IMR-90 (cell line): Measurements from ENCODE around the gene C16orf74. TPM values are rescaled to one million over a fixed set of nuclear protein-coding genes. Genes with fewer than 3 reads are reported as not detected.

Experiments
- ATAC-seq: fragments of 200-7000 bp; cut with Tn5 transposase; 2 replicates; pipeline ENCODE4 v1.9.1; 2020; ENCODE audit warnings: low read depth, mild to moderate bottlenecking, moderate library complexity
- BruUV-seq: library from RNA; stranded (reverse); fragments of 400-500 nt; replicated peaks from 2 replicates; lab custom pipeline; 2021; lab: Mats Ljungman, UMichigan
- CTCF ChIA-PET: fragments of 300-600 bp; formaldehyde crosslinking; extraction: SDS; loops from one replicate; lab custom pipeline; 2021; ENCODE audit warnings: antibody characterized with exemption; lab: Yijun Ruan, JAX
- POLR2A ChIA-PET: fragments of 300-600 bp; sonication (Branson Sonifier 250); formaldehyde crosslinking; loops from one replicate; lab custom pipeline; 2022; ENCODE audit warnings: antibody characterized with exemption; ENCODE audit not compliant: unreplicated experiment; lab: Charles Lee
- DNase-seq: peaks from one replicate; pipeline ENCODE4 v3.0.0; 2013
- H2AFZ ChIP-seq: replicated peaks from 2 replicates; pipeline ENCODE3; 2013; ENCODE audit warnings: low read length, mild to moderate bottlenecking; ENCODE audit not compliant: poor library complexity
- H2AK5ac ChIP-seq: 2 replicates; pipeline ENCODE4 v1.6.1; 2013; ENCODE audit warnings: low read depth, low read length, inconsistent platforms
- H2AK9ac ChIP-seq: replicated peaks from 2 replicates; pipeline ENCODE3; 2013; ENCODE audit warnings: mild to moderate bottlenecking, low read depth, low read length, moderate library complexity; ENCODE audit not compliant: poor library complexity
- H2BK120ac ChIP-seq: 2 replicates; pipeline ENCODE4 v1.6.1; 2013; ENCODE audit warnings: low read depth, low read length, inconsistent platforms
- H2BK15ac ChIP-seq: 3 replicates; pipeline ENCODE4 v1.6.1; 2013; ENCODE audit warnings: low read depth, low read length, inconsistent platforms
- H2BK20ac ChIP-seq: 2 replicates; pipeline ENCODE4 v1.6.1; 2013; ENCODE audit warnings: low read depth, mild to moderate bottlenecking, inconsistent platforms, low read length, moderate library complexity
- H2BK5ac ChIP-seq: 2 replicates; pipeline ENCODE4 v1.6.1; 2013; ENCODE audit warnings: mild to moderate bottlenecking, low read depth, low read length, inconsistent platforms; ENCODE audit not compliant: poor library complexity, severe bottlenecking
- H3K14ac ChIP-seq: replicated peaks from 2 replicates; pipeline ENCODE4 v1.6.1; 2013; ENCODE audit warnings: low read depth, low read length, inconsistent platforms
- H3K18ac ChIP-seq: 2 replicates; pipeline ENCODE4 v1.6.1; 2013; ENCODE audit warnings: low read depth, low read length, control low read depth
- H3K23ac ChIP-seq: 2 replicates; pipeline ENCODE4 v1.6.1; 2013; ENCODE audit warnings: low read depth, low read length, inconsistent platforms
- H3K27ac ChIP-seq: 2 replicates; pipeline ENCODE4 v1.5.1; 2013; ENCODE audit warnings: mild to moderate bottlenecking, control low read depth, low read length; ENCODE audit not compliant: insufficient read depth
- H3K27me3 ChIP-seq: 2 replicates; pipeline ENCODE4 v1.6.1; 2013; ENCODE audit warnings: low read length; ENCODE audit not compliant: control insufficient read depth, insufficient read depth
- H3K36me3 ChIP-seq: 2 replicates; pipeline ENCODE4 v1.6.1; 2013; ENCODE audit warnings: low read length, mixed read lengths; ENCODE audit not compliant: control insufficient read depth, insufficient read depth
- H3K4ac ChIP-seq: 2 replicates; pipeline ENCODE4 v1.6.1; 2013; ENCODE audit warnings: low read depth, low read length, inconsistent platforms
- H3K4me1 ChIP-seq: 2 replicates; pipeline ENCODE4 v1.6.1; 2013; ENCODE audit warnings: low read length, mixed read lengths; ENCODE audit not compliant: control insufficient read depth, insufficient read depth
- H3K4me2 ChIP-seq: 2 replicates; pipeline ENCODE4 v1.6.1; 2013; ENCODE audit warnings: low read depth, mild to moderate bottlenecking, control low read depth, low read length, moderate library complexity
- H3K4me3 ChIP-seq: 2 replicates; pipeline ENCODE4 v1.5.1; 2013; ENCODE audit warnings: low read depth, mild to moderate bottlenecking, control low read depth, low read length, moderate library complexity; ENCODE audit not compliant: insufficient read depth
- H3K56ac ChIP-seq: 2 replicates; pipeline ENCODE4 v1.6.1; 2013; ENCODE audit warnings: low read length, inconsistent platforms; ENCODE audit not compliant: insufficient read depth; ENCODE audit errors: extremely low read depth
- H3K79me1 ChIP-seq, 2 experiments: 2 replicates each; pipeline ENCODE4 v1.6.1; 2013; ENCODE audit warnings: low read length in 2 of 2, inconsistent platforms in 1 of 2, low read depth in 1 of 2
- H3K9ac ChIP-seq: 2 replicates; pipeline ENCODE4 v1.6.1; 2013; ENCODE audit warnings: low read depth, low read length, control low read depth
- H3K9me1 ChIP-seq: 2 replicates; pipeline ENCODE4 v1.6.1; 2013; ENCODE audit warnings: low read length, inconsistent platforms; ENCODE audit not compliant: insufficient read depth
- H3K9me3 ChIP-seq: 2 replicates; pipeline ENCODE4 v1.6.1; 2013; ENCODE audit warnings: low read length; ENCODE audit not compliant: control insufficient read depth, insufficient read depth
- H4K20me1 ChIP-seq: 2 replicates; pipeline ENCODE4 v1.6.1; 2013; ENCODE audit warnings: low read length, inconsistent platforms; ENCODE audit not compliant: insufficient read depth
- H4K5ac ChIP-seq: 2 replicates; pipeline ENCODE4 v1.6.1; 2013; ENCODE audit warnings: mild to moderate bottlenecking, low read depth, low read length, control low read depth
- H4K8ac ChIP-seq, 2 experiments: 2 replicates each; pipeline ENCODE4 v1.6.1; 2013; ENCODE audit warnings: low read depth in 2 of 2, low read length in 2 of 2, control low read depth in 1 of 2, inconsistent platforms in 1 of 2
- H4K91ac ChIP-seq: 2 replicates; pipeline ENCODE4 v1.6.1; 2013; ENCODE audit warnings: low read depth, low read length, inconsistent platforms; ENCODE audit not compliant: insufficient read depth
- BHLHE40 ChIP-seq: fragments of 150-350 bp; IDR thresholded peaks from 2 replicates; pipeline ENCODE4 v1.6.1; 2016; ENCODE audit warnings: mild to moderate bottlenecking, low read depth, low read length
- CEBPB ChIP-seq: IDR thresholded peaks from 2 replicates; pipeline ENCODE4 v1.6.1; 2012; ENCODE audit warnings: low read depth, low read length, improper control_type of control experiment
- CHD1 ChIP-seq: IDR thresholded peaks from 2 replicates; pipeline ENCODE4 v1.6.1; 2012; ENCODE audit warnings: low read depth, low read length, improper control_type of control experiment
- CTCF ChIP-seq: conservative IDR thresholded peaks from 2 replicates; pipeline ENCODE4 v1.5.1; 2012; ENCODE audit warnings: mild to moderate bottlenecking, low read depth, low read length, improper control_type of control experiment
- FOS ChIP-seq: fragments of 150-350 bp; IDR thresholded peaks from 2 replicates; pipeline ENCODE4 v1.6.1; 2016; ENCODE audit warnings: low read depth, low read length
- MAFK ChIP-seq: IDR thresholded peaks from 2 replicates; pipeline ENCODE4 v1.6.1; 2012; ENCODE audit warnings: low read depth, low read length, improper control_type of control experiment
- MAZ ChIP-seq: IDR thresholded peaks from 2 replicates; pipeline ENCODE4 v1.6.1; 2012; ENCODE audit warnings: low read depth, mild to moderate bottlenecking, low read length, improper control_type of control experiment, moderate library complexity, borderline replicate concordance
- MXI1 ChIP-seq: IDR thresholded peaks from 2 replicates; pipeline ENCODE4 v1.6.1; 2012; ENCODE audit warnings: low read depth, mild to moderate bottlenecking, low read length, moderate library complexity, borderline replicate concordance
- NFE2L2 ChIP-seq: fragments of 150-350 bp; IDR thresholded peaks from 2 replicates; pipeline ENCODE4 v1.6.1; 2016; ENCODE audit warnings: low read depth, mild to moderate bottlenecking, low read length
- POLR2A ChIP-seq: IDR thresholded peaks from 2 replicates; pipeline ENCODE4 v1.6.1; 2012; ENCODE audit warnings: mild to moderate bottlenecking, low read depth, low read length
- RAD21 ChIP-seq: IDR thresholded peaks from 2 replicates; pipeline ENCODE4 v1.6.1; 2012; ENCODE audit warnings: low read length, improper control_type of control experiment
- RCOR1 ChIP-seq: IDR thresholded peaks from 2 replicates; pipeline ENCODE4 v1.6.1; 2012; ENCODE audit warnings: mild to moderate bottlenecking, low read length, improper control_type of control experiment; ENCODE audit not compliant: insufficient replicate concordance
- SMC3 ChIP-seq: fragments of 150-350 bp; IDR thresholded peaks from 2 replicates; pipeline ENCODE4 v1.6.1; 2016; ENCODE audit warnings: low read depth, mild to moderate bottlenecking, antibody characterized with exemption, low read length, moderate library complexity
- WGBS, 2 experiments: methylation state at CpG; one replicate each; pipeline versions ENCODE4 v1.1.5 to v1.1.7; 2013; ENCODE audit warnings: missing lambda C conversion rate in 2 of 2; ENCODE audit not compliant: insufficient read length in 1 of 2; ENCODE audit errors: extremely low coverage in 2 of 2; 5-methylcytosine and 5-hydroxymethylcytosine counted together
- dilution Hi-C: fragments of 300-500 bp; cut with HindIII; formaldehyde crosslinking; loops from one replicate; pipeline ENCODE4 v1.14.3; 2018; ENCODE audit warnings: low sequenced_read_pairs; ENCODE audit not compliant: unreplicated experiment
- in situ Hi-C: fragments of 300-500 bp; cut with MboI; formaldehyde crosslinking; loops from 3 replicates; pipeline ENCODE4 v1.14.3; 2019; ENCODE audit warnings: low sequenced_read_pairs, inconsistent platforms, mixed read lengths
- intact Hi-C: fragments of 100-400 bp; cut with micrococcal nuclease; formaldehyde crosslinking; loops from 2 replicates; pipeline ENCODE4 v1.10.0; 2022
- polyA plus RNA-seq, 3 experiments: library from polyadenylated mRNA; depleted of rRNA; stranded (reverse); fragments of >200 nt; gene quantifications; 2 replicates each; pipeline ENCODE4 v1.2.3, GENCODE V29; 2012; ENCODE audit warnings: low replicate concordance in 1 of 3
- total RNA-seq: library from RNA; depleted of rRNA; stranded (reverse); fragments of >200 nt; gene quantifications from 2 replicates; pipeline ENCODE4 v1.2.3, GENCODE V29; 2012
- TF ChIP-seq, protein P1 (sequence below): fragments of 150-350 bp; IDR thresholded peaks from 2 replicates; pipeline ENCODE4 v1.6.1; 2017; ENCODE audit warnings: mild to moderate bottlenecking, antibody characterized with exemption, low read length, low read depth

C16orf74 gene
- total and polyA plus RNA-seq, 2 of the 4 experiments (the other 2 are of a cell fraction), result 4.5 to 12.2 TPM

- Histone ChIP-seq H4K8ac (no peak overlapping the region), H4K5ac (no peak overlapping the region), H3K14ac (no peak overlapping the region), H3K4ac (no peak overlapping the region), H2AK9ac (no peak overlapping the region), H3K4me3 (no peak overlapping the region), H4K91ac (no peak overlapping the region), H3K36me3 (peaks cover 3% of the 10 kb centered on the region), H2BK5ac (no peak overlapping the region), H2BK120ac (no peak overlapping the region), H3K56ac (no peak overlapping the region), H3K9me1 (peaks cover 5% of the 10 kb centered on the region), H3K9me3 (peaks cover 9% of the 10 kb centered on the region), H3K27me3 (no peaks in the 10 kb centered on the region), H2AK5ac (no peak overlapping the region), H3K27ac (no peak overlapping the region), H3K18ac (no peak overlapping the region), H3K9ac (no peak overlapping the region), H2AFZ (no peak overlapping the region), H3K79me1 (no peaks in the 10 kb centered on the region), H3K4me1 (no peaks in the 10 kb centered on the region), H3K4me2 (no peak overlapping the region), H2BK15ac (no peak overlapping the region), H2BK20ac (no peak overlapping the region), H3K23ac (no peak overlapping the region), H4K20me1 (no peaks in the 10 kb centered on the region; the same call in 1 of the 2 replicates)
- no peak for TF ChIP-seq BHLHE40
- no peak for TF ChIP-seq MXI1
- no peak for TF ChIP-seq POLR2A
- no peak for TF ChIP-seq MAFK
- TF ChIP-seq FOS, result no peak
- TF ChIP-seq NFE2L2, result no peak
- no peak for TF ChIP-seq MAZ
- TF ChIP-seq RAD21, result no peak
- no peak for TF ChIP-seq SMC3
- TF ChIP-seq CTCF, result no peak
- TF ChIP-seq, protein P1, sequence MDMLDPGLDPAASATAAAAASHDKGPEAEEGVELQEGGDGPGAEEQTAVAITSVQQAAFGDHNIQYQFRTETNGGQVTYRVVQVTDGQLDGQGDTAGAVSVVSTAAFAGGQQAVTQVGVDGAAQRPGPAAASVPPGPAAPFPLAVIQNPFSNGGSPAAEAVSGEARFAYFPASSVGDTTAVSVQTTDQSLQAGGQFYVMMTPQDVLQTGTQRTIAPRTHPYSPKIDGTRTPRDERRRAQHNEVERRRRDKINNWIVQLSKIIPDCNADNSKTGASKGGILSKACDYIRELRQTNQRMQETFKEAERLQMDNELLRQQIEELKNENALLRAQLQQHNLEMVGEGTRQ, result no peak
- no peak for TF ChIP-seq RCOR1
- no peak for TF ChIP-seq CHD1
- no peak for TF ChIP-seq CEBPB
- DNase-seq (no peak), ATAC-seq (no peak)
- intact Hi-C loops, result no loop called here
- in situ Hi-C loops, result no loop called here
- POLR2A ChIA-PET, result no interaction called here
- WGBS, 2 experiments, result 95% methylated on average over 8 of the region's 16 CpGs; no CpG with 5 or more reads in 1 of the 2 experiments
- no TSS peak for BruUV-seq
- CTCF ChIA-PET, result interaction anchor here (0.7 kb wide), 1 partner anchor 22 kb away, joined by 3 read pairs; no protein-coding TSS in a partner anchor
- dilution Hi-C loops, result no loop called here
These were observed 43.3 kb downstream of the C16orf74 start for GRCh38 chr16:85707528-85708095.
